ENCODE results near the gene CYP2A6. TPM values are rescaled to one million over a fixed set of nuclear protein-coding genes. Genes with fewer than 3 reads are reported as not detected.
"Not testable (repeated sequence)": the region's sequence is repeated elsewhere in the genome, so short reads cannot be mapped to it uniquely, and the experiment has no call there.

Gene CYP2A6
- total RNA-seq, 3 donors from 2014 or later = 0.38 to 0.50 (median 0.38) TPM

DNA sequence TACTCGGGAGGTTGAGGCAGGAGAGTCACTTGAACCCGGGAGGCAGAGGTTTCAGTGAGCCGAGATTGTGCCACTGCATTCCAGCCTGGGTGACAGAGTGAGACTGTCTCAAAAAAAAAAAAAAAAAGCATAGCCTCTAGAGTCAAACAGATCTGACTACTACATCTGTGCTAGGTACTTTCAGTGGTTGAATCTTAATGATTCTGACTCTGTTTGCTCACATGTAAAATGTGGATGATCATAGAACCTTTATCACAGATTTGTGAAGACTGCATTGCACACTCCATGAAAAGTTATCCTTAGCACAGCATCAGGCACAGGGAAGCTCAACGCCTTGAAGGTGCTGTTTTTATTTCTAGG lies 17.8 kb downstream of the CYP2A6 start:
- H3K9me3 Mint-ChIP-seq; DNase-seq; H3K27me3 Mint-ChIP-seq (ENCODE audit: low read depth); H3K4me3 Mint-ChIP-seq; ATAC-seq: not testable (repeated sequence)
- H3K36me3 Mint-ChIP-seq (ENCODE audit: insufficient read depth) = peaks cover 11% of the 10 kb centered on the region
- H3K4me1 Mint-ChIP-seq (ENCODE audit: low read depth) = peaks cover 12% of the 10 kb centered on the region

DNA sequence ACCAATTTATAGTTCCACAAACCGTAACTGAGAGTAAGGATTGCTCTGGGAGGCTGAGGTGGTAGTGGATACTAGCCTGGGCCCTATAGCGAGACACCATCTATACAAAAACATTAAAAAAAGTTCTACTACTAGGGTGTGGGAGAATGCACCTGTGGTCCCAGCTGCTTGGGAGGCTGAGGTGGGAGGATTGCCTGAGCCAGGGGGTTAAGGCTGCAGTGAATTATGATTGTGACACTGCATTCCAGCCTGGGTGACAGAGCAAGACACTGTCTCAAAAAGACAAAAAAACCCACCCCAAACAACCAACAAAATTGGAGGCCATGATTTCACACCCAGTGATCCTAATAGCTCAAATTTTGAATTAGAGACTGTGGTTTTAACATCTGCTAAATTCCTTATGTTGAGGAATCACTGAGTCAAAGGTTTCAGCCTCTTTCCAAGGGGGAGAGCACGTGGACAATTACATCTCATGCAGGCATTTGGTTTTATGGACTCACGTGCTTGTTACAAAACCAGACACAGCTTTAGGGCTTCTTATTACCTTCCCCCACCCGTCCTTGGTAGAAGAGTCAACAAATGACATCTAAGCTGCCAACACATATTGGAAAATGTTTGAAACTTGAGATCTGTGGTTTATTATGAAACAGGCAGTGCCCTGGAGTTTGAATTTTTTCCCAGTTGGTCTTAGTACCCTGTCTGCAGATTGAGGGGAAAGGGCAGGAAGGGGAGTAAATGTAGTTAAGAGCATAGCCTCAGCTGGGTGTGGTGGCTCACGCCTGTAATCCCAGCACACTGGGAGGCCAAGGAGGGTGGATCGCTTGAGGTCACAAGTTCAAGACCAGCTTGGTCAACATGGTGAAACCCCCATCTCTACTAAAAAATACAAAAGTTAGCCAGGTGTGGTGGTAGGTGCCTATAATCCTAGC lies 18.5 kb downstream of the CYP2A6 start:
- no peak for DNase-seq
- Mint-ChIP-seq H3K9me3 (no peaks in the 10 kb centered on the region), H3K36me3 (ENCODE audit: insufficient read depth) (peaks cover 14% of the 10 kb centered on the region), H3K27me3 (ENCODE audit: low read depth) (no peaks in the 10 kb centered on the region), H3K4me1 (ENCODE audit: low read depth) (peaks cover 19% of the 10 kb centered on the region), H3K4me3 (no peak overlapping the region)
- no peak for ATAC-seq

DNA sequence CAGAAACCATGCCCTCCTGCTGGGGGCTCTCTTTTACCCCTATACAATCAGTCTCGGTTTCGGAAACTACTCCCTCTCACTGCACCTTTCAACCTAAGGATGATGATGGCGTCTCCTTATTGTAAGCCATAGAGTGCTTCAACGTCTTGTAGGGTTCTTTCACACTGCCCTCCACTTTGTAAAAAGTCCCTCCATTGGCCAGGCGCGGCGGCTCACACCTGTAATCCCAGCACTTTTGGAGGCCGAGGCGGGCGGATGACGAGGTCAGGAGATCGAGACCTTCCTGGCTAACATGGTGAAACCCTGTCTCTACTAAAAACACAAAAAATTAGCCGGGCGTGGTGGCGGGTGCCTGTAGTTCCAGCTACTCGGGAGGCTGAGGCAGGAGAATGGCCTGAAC lies 19.5 kb downstream of the CYP2A6 start:
- ATAC-seq; H3K9me3 Mint-ChIP-seq; H3K4me3 Mint-ChIP-seq; DNase-seq; H3K27me3 Mint-ChIP-seq (ENCODE audit: low read depth): not testable (repeated sequence)
- Mint-ChIP-seq H3K4me1 (ENCODE audit: low read depth) (peaks cover 25% of the 10 kb centered on the region), H3K36me3 (ENCODE audit: insufficient read depth) (peaks cover 15% of the 10 kb centered on the region)

DNA sequence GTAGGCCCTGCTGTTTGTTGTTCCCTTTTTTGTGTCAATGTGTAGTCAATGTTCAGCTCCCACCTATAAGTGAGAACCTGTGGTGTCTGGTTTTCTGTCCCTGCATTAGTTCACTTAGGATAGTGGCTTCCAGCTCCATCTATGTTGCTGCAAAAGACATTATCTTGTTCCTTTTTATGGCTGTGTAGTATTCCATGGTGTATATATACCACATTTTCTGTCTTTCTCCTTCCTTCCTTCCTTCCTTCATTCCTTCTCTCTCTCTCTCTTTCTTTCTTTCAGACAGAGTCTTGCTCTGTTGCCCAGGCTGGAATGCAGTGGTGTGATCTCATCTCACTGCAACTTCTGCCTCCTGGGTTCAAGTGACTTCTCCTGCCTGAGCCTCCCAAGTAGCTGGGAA lies 21.0 kb downstream of the CYP2A6 start:
- ATAC-seq = no peak
- Mint-ChIP-seq H3K4me1 (ENCODE audit: low read depth) (peaks cover 28% of the 10 kb centered on the region), H3K9me3 (no peaks in the 10 kb centered on the region)

DNA sequence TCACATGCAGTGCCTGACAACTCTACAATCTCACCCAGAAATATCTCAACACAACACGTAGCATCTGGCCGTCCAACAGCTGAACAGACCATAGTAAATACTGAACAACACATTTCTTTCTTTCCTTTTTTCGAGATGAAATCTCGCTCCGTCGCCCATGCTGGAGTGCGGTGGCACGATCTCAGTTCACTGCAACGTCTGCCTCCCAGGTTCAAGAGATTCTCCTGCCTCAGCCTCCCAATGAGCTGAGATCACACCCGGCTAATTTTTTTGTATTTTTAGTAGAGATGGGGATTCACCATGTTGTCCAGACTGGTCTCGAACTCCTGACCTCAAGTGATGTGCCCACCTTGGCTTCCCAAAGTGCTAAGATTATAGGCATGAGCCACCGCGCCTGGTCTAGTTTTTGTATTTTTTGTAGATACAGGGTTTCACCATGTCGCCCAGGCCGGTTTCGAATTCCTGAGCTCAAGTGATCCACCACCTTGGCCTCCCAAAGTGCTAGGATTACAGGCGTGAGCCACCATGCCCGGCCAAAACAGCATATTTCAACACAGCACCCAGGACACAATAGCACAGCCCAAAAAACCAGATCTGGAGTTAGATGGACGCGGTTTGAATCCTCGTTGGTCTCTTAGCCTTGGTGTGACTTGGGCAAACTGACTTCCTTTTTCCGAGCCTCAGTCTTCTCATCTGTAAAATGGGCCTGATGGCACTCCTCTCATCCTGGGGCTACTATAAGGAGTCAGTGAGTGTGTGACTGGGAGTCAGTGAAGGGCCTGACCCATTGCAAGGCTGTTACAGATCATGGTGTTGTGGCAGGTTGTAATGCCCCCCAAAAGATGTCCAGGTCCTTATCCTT lies 22.6 kb downstream of the CYP2A6 start:
- Mint-ChIP-seq H3K4me1 (ENCODE audit: low read depth) (peaks cover 29% of the 10 kb centered on the region), H3K36me3 (ENCODE audit: insufficient read depth) (peaks cover 15% of the 10 kb centered on the region), H3K9me3 (no peaks in the 10 kb centered on the region), H3K4me3 (no peak overlapping the region), H3K27me3 (ENCODE audit: low read depth) (no peaks in the 10 kb centered on the region)
- no peak for DNase-seq
- no peak for ATAC-seq

More for the DNA sequence above, 21.0 kb downstream of the CYP2A6 start:
- H3K36me3 Mint-ChIP-seq (ENCODE audit: insufficient read depth) = peaks cover 15% of the 10 kb centered on the region
- no peak for DNase-seq
- no peak overlapping the region for H3K4me3 Mint-ChIP-seq
- H3K27me3 Mint-ChIP-seq (ENCODE audit: low read depth) = no peaks in the 10 kb centered on the region

DNA sequence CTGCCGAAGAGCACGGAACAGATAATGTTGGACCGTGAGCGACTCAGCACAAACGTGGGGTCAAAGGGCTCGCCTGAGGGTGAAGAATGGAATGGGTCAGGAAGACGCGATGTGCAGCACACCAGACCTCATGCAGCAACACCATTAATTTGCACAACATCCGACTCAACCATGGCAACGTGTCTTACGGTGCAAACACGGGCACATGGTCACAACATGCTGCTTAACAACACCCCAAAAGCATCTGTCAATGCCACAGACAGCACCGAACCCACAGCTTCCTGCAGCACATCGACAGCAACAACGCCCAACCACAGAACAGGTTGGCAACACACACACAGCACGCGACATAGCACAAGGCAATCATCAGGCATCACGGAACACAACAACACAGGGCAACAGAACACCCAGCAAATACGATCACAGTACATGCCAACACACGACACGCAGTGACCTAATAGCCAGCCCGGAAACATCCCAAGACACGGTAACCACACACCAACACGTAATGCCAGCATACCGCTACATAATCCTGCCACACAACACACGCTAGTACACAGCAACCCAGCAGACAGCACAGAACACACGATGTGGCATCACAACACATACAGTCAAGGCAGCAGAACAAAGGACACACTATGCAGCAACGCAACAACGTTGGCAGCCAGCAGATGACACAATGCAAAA lies 23.4 kb downstream of the CYP2A6 start:
- Mint-ChIP-seq H3K4me1 (ENCODE audit: low read depth) (peaks cover 29% of the 10 kb centered on the region), H3K36me3 (ENCODE audit: insufficient read depth) (peaks cover 15% of the 10 kb centered on the region)
- peak; percentile 62 to 78 for ATAC-seq
- not testable (repeated sequence) for H3K4me3 Mint-ChIP-seq; H3K27me3 Mint-ChIP-seq (ENCODE audit: low read depth); DNase-seq; H3K9me3 Mint-ChIP-seq

DNA sequence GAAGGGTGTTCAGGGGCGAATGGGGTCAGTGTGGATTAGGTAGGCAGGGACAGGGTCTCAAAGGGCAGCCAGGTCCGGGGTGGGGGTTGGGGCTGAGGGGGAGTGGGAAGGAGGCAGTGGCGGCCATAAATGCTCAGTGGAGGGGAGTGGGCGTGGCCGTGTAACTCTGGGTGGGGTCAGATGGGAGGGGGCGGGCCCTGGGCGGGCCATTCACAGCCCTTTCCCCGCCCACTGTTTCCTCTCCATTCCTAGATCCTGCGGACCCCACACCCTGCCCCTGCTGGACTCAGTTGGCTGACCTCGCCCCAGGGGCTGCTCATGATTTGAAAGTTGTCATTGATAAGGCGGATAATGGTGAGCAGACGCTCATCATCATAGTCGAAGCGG lies 23.9 kb downstream of the CYP2A6 start:
- H3K4me3 Mint-ChIP-seq; DNase-seq; H3K27me3 Mint-ChIP-seq (ENCODE audit: low read depth); H3K9me3 Mint-ChIP-seq: not testable (repeated sequence)
- ATAC-seq = peak in 1 of 2 donors; percentile 36
- Mint-ChIP-seq H3K36me3 (ENCODE audit: insufficient read depth) (peaks cover 15% of the 10 kb centered on the region), H3K4me1 (ENCODE audit: low read depth) (peaks cover 29% of the 10 kb centered on the region)

DNA sequence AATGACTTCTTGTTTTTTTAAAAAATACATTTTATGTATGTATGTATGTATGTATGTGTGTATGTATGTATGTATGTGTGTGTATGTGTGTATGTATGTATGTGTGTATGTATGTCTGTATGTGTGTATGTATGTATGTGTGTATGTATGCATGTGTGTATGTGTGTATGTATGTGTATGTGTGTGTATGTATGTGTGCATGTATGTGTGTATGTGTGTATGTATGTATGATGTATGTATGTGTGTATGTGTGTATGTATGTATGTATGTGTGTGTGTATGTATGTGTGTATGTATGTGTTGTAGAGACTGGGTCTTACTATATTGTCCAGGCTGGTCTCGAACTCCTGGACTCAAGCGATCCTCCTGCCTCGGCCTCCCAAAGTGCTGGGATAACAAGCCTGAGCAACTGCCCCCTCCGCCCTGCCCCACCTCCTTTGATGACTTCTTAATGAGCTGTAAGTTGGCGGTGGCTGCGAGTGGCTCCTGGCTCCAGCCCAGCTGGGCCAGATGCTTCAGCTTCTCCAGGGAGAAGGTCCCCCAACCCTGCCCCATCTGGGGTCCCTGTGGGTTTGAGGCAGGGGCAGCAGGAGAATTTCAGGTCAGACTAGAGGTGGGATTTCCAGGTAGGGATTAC lies 24.7 kb downstream of the CYP2A6 start:
- ATAC-seq; H3K4me3 Mint-ChIP-seq; H3K27me3 Mint-ChIP-seq (ENCODE audit: low read depth); H3K9me3 Mint-ChIP-seq; DNase-seq: not testable (repeated sequence)
- Mint-ChIP-seq H3K4me1 (ENCODE audit: low read depth) (peaks cover 29% of the 10 kb centered on the region), H3K36me3 (ENCODE audit: insufficient read depth) (peaks cover 15% of the 10 kb centered on the region)

GRCh38 chr19:40824916-40825315 lies 25.3 kb downstream of the CYP2A6 start:
- peaks cover 29% of the 10 kb centered on the region for H3K4me1 Mint-ChIP-seq (ENCODE audit: low read depth)
- not testable (repeated sequence) for H3K4me3 Mint-ChIP-seq; H3K27me3 Mint-ChIP-seq (ENCODE audit: low read depth); ATAC-seq; H3K9me3 Mint-ChIP-seq; DNase-seq
- H3K36me3 Mint-ChIP-seq (ENCODE audit: insufficient read depth) = peaks cover 12% of the 10 kb centered on the region

DNA sequence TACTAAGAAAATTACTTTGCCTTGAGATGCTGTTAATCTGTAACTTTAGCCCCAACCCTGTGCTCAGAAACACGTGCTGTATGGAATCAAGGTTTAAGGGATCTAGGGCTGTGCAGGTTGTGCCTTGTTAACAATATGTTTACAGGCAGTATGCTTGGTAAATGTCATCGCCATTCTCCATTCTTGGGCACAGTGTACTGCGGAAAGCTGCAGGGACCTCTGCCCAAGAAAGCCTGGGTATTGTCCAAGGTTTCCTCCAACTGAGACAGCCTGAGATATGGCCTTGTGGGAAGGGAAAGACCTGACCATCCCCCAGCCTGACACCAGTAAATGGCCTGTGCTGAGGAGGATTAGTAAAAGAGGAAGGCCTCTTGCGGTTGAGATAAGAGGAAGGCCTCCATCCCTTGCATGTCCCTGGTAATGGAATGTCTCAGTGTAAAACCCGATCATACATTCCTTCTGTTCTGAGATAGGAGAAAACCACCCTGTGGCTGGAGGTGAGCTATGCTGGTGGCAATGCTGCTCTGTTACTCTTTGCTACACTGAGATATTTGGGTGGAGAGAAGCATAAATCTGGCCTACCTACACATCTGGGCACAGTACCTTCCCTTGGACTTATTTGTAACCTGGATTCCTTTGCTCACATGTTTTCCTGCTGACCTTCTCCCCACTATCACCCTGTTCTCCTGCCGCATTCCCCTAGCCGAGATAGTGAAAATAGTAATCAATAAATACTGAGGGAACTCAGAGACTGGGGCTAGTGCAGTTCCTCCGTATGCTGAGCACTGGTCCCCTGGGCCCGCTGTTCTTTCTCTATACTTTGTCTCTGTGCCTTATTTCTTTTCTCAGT lies 27.3 kb downstream of the CYP2A6 start:
- H3K4me1 Mint-ChIP-seq (ENCODE audit: low read depth) = peaks cover 44% of the 10 kb centered on the region
- not testable (repeated sequence) for H3K9me3 Mint-ChIP-seq; H3K4me3 Mint-ChIP-seq; DNase-seq; H3K36me3 Mint-ChIP-seq (ENCODE audit: insufficient read depth); H3K27me3 Mint-ChIP-seq (ENCODE audit: low read depth); ATAC-seq

DNA sequence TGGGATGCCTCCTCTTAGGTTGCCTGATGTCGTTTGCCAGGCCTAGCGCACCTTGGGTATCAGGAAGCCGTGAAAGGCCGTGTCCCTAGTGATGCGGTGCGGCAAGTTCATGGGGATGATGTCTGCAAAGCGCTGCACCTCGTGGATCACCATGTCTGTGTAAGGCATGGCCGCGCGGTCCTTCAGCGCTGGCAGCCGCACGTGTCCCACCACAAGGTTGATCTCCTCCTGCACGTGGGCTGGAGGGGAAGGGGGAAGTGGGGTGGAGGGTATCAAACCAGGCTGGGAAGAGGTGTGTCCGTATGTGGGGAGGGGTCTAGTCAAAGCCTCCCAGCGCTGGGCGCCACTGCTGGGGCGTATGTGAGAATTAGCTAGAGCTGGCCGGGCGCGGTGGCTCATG lies 28.1 kb downstream of the CYP2A6 start:
- Mint-ChIP-seq H3K36me3 (ENCODE audit: insufficient read depth) (peaks cover 5% of the 10 kb centered on the region), H3K27me3 (ENCODE audit: low read depth) (no peaks in the 10 kb centered on the region), H3K4me3 (no peak overlapping the region), H3K4me1 (ENCODE audit: low read depth) (peaks cover 46% of the 10 kb centered on the region), H3K9me3 (no peaks in the 10 kb centered on the region)
- ATAC-seq (no peak), DNase-seq (no peak)

- DNase-seq = peak; percentile 67
- not testable (repeated sequence) for ATAC-seq, H3K4me3 Mint-ChIP-seq
Observed at GRCh38 chr19:40819479-40820234, 30.6 kb downstream of the CYP2A6 start.

More at GRCh38 chr19:40819479-40820234, 30.6 kb downstream of the CYP2A6 start:
- not testable (repeated sequence) for H3K27me3 Mint-ChIP-seq (ENCODE audit: low read depth); H3K36me3 Mint-ChIP-seq (ENCODE audit: insufficient read depth); H3K9me3 Mint-ChIP-seq
- H3K4me1 Mint-ChIP-seq (ENCODE audit: low read depth) = peaks cover 35% of the 10 kb centered on the region
